GM10248 (cell line): ENCODE results near the gene PRKG1.

Experiments
- CTCF ChIA-PET: fragments of 300-600 bp; sonication (Branson Sonifier 250); formaldehyde crosslinking; extraction: SDS; loops from one replicate; lab custom pipeline; 2021; ENCODE audit warnings: antibody characterized with exemption; lab: Yijun Ruan, JAX
- POLR2A ChIA-PET: fragments of 350-650 bp; sonication (Branson Sonifier 250); formaldehyde crosslinking; extraction: SDS; loops from one replicate; lab custom pipeline; 2020; ENCODE audit warnings: antibody characterized with exemption; lab: Yijun Ruan, JAX
- DNase-seq: peaks from one replicate; pipeline ENCODE4 v3.0.0; 2012; ENCODE audit errors: extremely low spot score
- TF ChIP-seq, protein P1 (sequence below): IDR thresholded peaks from 2 replicates; pipeline ENCODE4 v1.5.1; 2012; ENCODE audit warnings: mild to moderate bottlenecking, low read depth; ENCODE audit errors: extremely low read depth, missing control alignments, control extremely low read depth

The PRKG1 gene

DNA sequence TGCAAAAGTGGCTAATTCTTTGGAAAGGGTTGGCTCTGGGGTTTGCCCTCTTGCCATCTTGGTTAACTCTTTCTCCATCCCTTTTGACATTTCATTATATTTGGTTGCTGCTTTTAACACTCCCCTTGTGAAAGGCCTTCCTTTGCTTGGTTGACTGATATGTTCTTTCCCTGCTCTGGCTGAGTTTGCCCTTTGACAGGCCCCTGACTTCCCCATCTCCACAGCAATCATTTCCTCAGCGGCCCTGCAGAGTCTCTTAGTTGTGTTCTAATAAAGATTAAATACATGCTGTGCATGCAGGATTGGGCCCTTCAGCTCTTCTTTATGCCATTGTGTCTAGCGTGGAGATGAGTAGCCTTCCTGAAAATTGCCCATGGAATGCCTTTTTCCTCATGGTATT, 709.7 kb downstream of the PRKG1 start:
- DNase-seq = no peak
- TF ChIP-seq, protein P1, sequence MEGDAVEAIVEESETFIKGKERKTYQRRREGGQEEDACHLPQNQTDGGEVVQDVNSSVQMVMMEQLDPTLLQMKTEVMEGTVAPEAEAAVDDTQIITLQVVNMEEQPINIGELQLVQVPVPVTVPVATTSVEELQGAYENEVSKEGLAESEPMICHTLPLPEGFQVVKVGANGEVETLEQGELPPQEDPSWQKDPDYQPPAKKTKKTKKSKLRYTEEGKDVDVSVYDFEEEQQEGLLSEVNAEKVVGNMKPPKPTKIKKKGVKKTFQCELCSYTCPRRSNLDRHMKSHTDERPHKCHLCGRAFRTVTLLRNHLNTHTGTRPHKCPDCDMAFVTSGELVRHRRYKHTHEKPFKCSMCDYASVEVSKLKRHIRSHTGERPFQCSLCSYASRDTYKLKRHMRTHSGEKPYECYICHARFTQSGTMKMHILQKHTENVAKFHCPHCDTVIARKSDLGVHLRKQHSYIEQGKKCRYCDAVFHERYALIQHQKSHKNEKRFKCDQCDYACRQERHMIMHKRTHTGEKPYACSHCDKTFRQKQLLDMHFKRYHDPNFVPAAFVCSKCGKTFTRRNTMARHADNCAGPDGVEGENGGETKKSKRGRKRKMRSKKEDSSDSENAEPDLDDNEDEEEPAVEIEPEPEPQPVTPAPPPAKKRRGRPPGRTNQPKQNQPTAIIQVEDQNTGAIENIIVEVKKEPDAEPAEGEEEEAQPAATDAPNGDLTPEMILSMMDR = no peak
- ChIA-PET POLR2A (no interaction called here), CTCF (no interaction called here)

GRCh38 chr10:51786016-51786683, 711.9 kb downstream of the PRKG1 start:
- ChIA-PET POLR2A (no interaction called here), CTCF (interaction anchor here (1.4 to 1.5 kb wide), 2 partner anchors 11 to 31 kb away, joined by 3 to 7 read pairs; no protein-coding TSS in a partner anchor)
- no peak for DNase-seq
- TF ChIP-seq, protein P1 = no peak

GRCh38 chr10:51786684-51787035, 712.4 kb downstream of the PRKG1 start:
- CTCF ChIA-PET = interaction anchor here (1.4 to 1.5 kb wide), 2 partner anchors 12 to 31 kb away, joined by 3 to 7 read pairs; no protein-coding TSS in a partner anchor
- TF ChIP-seq, protein P1 = no peak
- DNase-seq = no peak
- POLR2A ChIA-PET = no interaction called here

DNA sequence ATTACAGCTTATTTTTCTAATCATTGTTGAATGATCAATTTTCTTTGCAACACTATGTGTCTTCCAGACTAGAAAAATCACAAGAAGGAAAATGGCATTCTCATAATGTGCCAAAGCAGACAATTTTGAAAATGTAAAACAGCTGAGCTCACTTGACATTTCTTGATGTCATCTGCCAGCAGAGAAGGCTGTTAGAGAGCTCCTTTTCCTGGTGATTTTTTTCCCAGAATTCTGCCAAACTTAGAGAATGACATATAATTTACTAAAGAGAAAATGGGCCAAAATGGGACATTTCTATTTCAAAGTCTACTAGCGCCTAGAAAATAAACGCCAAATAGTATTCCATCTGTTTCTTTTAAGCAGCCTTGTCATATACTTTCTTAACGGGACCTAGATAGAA, 714.0 kb downstream of the PRKG1 start:
- TF ChIP-seq, protein P1 = no peak
- CTCF ChIA-PET = interaction anchor here (0.8 kb wide), 1 partner anchor 23 kb away, joined by 3 read pairs; no protein-coding TSS in a partner anchor
- DNase-seq = no peak
- POLR2A ChIA-PET = no interaction called here

DNA sequence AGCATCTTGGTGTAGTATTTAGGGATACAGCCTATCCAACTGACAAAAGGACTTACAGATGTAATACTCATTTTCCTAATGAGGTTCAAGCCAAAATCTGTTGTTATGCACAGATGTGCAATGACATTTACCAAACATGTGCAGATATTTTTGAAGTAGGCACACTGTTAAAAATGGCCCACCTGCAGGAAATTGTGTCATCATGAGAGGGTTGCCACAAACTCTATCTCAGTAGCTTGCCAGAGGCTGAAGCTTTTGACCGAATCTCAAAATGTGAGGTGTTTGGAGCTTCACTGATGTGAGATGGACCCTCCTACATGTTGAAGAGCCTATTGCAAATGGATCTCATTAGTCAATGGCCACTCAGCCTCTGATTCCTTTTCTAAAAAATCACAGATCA, 714.8 kb downstream of the PRKG1 start:
- ChIA-PET POLR2A (no interaction called here), CTCF (no interaction called here)
- DNase-seq = no peak
- TF ChIP-seq, protein P1 = no peak

DNA sequence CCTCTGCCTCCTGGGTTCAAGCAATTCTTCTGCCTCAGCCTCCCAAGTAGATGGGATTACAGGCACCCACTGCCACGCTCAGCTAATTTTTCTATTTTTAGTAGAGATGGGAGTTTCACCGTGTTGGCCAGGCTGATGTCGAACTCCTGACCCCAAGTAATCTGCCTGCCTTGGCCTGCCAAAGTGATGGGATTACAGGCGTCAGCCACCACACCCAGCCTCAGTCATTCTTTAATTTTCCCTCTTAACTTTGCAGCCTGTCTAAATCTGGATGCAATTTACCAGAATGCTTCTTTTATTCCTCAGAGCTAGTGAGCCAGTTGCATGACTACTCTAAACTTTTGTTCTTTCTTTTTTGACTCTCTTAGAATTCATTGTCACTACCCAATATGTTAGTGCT, 715.6 kb downstream of the PRKG1 start:
- TF ChIP-seq, protein P1 = no peak
- CTCF ChIA-PET = interaction anchor here (3.2 kb wide), 1 partner anchor 10 kb away, joined by 12 read pairs; no protein-coding TSS in a partner anchor
- DNase-seq = no peak
- POLR2A ChIA-PET = no interaction called here
